ENCODE data around the gene BGN.

GRCh38 chrX:153537080-153537479, 42.3 kb downstream of the BGN start:
- TF ChIP-seq POLR2A (IDR thresholded peaks at IDR 0.05; ENCODE audit: low read length) (no peak), GATA1 (IDR thresholded peaks at IDR 0.05; ENCODE audit: low read depth, low read length) (no peak)

Data from erythroblast (primary cell).